ENCODE measurements around the gene DNAH11.

- TF ChIP-seq CTCF (IDR thresholded peaks at IDR 0.05), result no peak
- no peak for TF ChIP-seq POLR2A (IDR thresholded peaks at IDR 0.05)
Measured at GRCh38 chr7:21782996-21783395, 240.2 kb downstream of the DNAH11 start.

Data from vagina (tissue), 2 donors.